Prostate gland (tissue), 2 donors: ENCODE measurements around the gene RGS21.

ENCODE experiments used
- CTCF ChIP-seq, 4 experiments: fragments of 200-600 bp in 2 of 4; fragments of 450-650 bp in 2 of 4; sonication (generic) in 2 of 4; IDR thresholded peaks; 1 replicate in 3 of 4; 2 replicates in 1 of 4; pipeline ENCODE4 v1.5.1; 2016 to 2019; ENCODE audit warnings: antibody characterized with exemption in 4 of 4, mild to moderate bottlenecking in 2 of 4, moderate library complexity in 2 of 4
- POLR2AphosphoS5 ChIP-seq: sonication (generic); formaldehyde crosslinking; IDR thresholded peaks from one replicate; pipeline ENCODE4 v1.6.1; 2017; ENCODE audit warnings: antibody characterized with exemption

DNA sequence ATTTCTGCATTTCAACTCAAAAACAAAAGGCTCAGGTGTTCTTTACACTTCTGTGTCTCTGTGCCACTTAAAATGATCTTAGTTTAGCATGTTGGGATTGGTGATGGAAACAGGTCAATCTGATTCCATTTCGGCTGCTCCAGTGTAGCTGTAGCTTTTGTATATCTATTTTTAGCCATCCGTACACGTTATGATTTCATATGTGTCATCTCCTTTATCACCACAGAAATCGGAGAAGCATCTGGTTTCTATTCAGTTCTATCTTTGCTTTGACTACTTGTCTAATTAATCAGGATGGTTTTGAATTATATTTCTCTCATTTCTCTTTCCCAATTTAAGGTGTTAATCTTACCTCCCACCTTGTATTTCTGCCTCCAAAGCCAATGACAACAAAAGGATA, 41.1 kb downstream of the RGS21 start:
- TF ChIP-seq CTCF (IDR thresholded peaks at IDR 0.05) (no peak), POLR2AphosphoS5 (no peak)
